Endothelial cell (in vitro differentiated cells): ENCODE results near the gene FANCE. TPM values are rescaled to one million over a fixed set of nuclear protein-coding genes. Genes with fewer than 3 reads are reported as not detected.

Experiments
- DNase-seq: peaks from one replicate; pipeline ENCODE4 v3.0.0; 2021; ENCODE audit warnings: low spot score
- H3K27ac Mint-ChIP-seq: one replicate; pipeline ENCODE4 v1.8.0; 2021; ENCODE audit warnings: mixed read lengths, inconsistent platforms; ENCODE audit not compliant: unreplicated experiment
- H3K27me3 Mint-ChIP-seq: one replicate; pipeline ENCODE4 v1.8.0; 2021; ENCODE audit warnings: mild to moderate bottlenecking, moderate library complexity, mixed read lengths, inconsistent platforms; ENCODE audit not compliant: unreplicated experiment
- H3K36me3 Mint-ChIP-seq: one replicate; pipeline ENCODE4 v1.8.0; 2021; ENCODE audit warnings: mild to moderate bottlenecking, low read depth, mixed read lengths, inconsistent platforms; ENCODE audit not compliant: unreplicated experiment
- H3K4me1 Mint-ChIP-seq: one replicate; pipeline ENCODE4 v1.8.0; 2021; ENCODE audit warnings: mild to moderate bottlenecking, mixed read lengths, inconsistent platforms; ENCODE audit not compliant: unreplicated experiment
- H3K4me3 Mint-ChIP-seq: one replicate; pipeline ENCODE4 v1.8.0; 2021; ENCODE audit warnings: mild to moderate bottlenecking, mixed read lengths, inconsistent platforms; ENCODE audit not compliant: unreplicated experiment
- H3K9me3 Mint-ChIP-seq: one replicate; pipeline ENCODE4 v1.8.0; 2021; ENCODE audit warnings: mixed read lengths, inconsistent platforms; ENCODE audit not compliant: unreplicated experiment
- CTCF ChIP-seq: fragments of 200-600 bp; sonication (generic); IDR thresholded peaks from one replicate; pipeline ENCODE4 v1.5.0; 2021; ENCODE audit warnings: antibody characterized with exemption; ENCODE audit not compliant: unreplicated experiment
- long read RNA-seq: library from polyadenylated mRNA; unstranded; transcript quantifications from one replicate; pipeline ENCODE4 v2.0.0, GENCODE V29; 2020; ENCODE audit not compliant: unreplicated experiment
- total RNA-seq: library from RNA; stranded (reverse); fragmentation: NEBNext Ultra II Directional; extraction: Animal tissue kit (Norgen Biotek cat#: 25700); gene quantifications from one replicate; pipeline ENCODE4 v1.2.1, GENCODE V29; 2021; ENCODE audit not compliant: unreplicated experiment

The FANCE gene, protein sequence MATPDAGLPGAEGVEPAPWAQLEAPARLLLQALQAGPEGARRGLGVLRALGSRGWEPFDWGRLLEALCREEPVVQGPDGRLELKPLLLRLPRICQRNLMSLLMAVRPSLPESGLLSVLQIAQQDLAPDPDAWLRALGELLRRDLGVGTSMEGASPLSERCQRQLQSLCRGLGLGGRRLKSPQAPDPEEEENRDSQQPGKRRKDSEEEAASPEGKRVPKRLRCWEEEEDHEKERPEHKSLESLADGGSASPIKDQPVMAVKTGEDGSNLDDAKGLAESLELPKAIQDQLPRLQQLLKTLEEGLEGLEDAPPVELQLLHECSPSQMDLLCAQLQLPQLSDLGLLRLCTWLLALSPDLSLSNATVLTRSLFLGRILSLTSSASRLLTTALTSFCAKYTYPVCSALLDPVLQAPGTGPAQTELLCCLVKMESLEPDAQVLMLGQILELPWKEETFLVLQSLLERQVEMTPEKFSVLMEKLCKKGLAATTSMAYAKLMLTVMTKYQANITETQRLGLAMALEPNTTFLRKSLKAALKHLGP
- total RNA-seq, result 21.8 TPM
- long read RNA-seq, partial matches to known transcripts, result 0 of 4 reads
- long read RNA-seq, other reads (novel, unspliced or antisense), result 1 of 4 reads

DNA sequence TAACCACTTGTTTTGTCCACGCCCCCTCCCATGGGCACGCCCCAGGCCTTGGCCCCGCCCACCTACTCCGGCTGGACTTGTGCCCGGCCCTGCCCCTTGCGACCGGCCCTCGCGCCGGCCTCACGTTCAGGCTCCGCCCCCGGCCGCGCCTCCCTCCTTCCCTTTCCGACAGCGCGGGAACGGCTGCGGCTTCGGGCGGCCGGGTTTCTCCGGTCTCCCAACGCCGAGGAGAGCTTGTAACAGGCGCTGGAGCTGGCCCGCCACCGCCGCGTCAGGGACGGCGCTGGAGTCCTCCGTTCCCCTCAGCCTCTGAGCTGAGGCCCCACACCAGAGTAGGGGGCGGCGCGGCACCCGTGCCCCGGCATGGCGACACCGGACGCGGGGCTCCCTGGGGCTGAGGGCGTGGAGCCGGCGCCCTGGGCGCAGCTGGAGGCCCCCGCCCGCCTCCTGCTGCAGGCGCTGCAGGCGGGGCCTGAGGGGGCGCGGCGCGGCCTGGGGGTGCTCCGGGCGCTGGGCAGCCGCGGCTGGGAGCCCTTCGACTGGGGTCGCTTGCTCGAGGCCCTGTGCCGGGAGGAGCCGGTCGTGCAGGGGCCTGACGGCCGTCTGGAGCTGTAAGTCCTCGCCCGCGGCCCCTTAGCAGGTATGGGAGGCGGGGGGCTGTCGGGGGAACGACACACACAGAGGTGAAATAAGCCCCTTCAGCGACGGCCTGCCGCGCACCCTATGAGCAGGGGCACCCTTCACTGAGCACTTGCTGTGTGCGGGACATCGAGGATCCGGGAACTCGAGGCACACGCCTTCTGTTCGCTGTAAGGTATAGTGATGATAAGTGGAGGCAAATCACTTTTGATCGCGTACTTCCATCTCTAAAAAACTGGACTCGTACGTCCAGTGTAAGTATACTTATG lies at the start of gene FANCE:
Gene FANCE (plus strand): TSS at position 156 of the 908 bp plus-strand sequence. CDS start 208 bp downstream, at position 364.
- Mint-ChIP-seq H3K36me3 (peaks cover 12% of the 10 kb centered on the region), H3K9me3 (no peaks in the 10 kb centered on the region), H3K4me1 (peaks cover 25% of the 10 kb centered on the region), H3K4me3 (peak within 1 kb of the TSS; percentile 90), H3K27me3 (peaks cover 2% of the 10 kb centered on the region), H3K27ac (peak within 1 kb of the TSS; percentile 62)
- peak; percentile 100 for DNase-seq
- TF ChIP-seq CTCF, result no peak

DNA sequence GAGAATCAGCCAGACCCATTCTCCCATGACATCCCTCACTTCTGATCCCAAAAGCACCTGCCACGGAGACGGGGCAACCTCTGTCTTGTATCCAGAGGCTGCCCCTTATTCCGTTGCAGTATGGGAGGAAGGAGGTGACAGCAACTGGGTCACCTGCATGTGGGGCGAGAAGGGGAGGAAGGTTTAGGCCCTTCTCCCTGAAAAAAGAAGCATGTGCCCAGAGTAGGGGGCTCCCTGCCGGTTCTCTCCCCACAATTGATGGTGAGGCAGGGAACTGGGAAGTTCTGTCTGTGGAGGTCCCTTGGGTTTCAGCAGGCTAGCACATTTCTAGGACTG lies 49.3 kb upstream of the FANCE start:
- no peaks in the 10 kb centered on the region for H3K9me3 Mint-ChIP-seq
- TF ChIP-seq CTCF, result no peak
- peaks cover 5% of the 10 kb centered on the region for H3K36me3 Mint-ChIP-seq
- no peak overlapping the region for H3K4me3 Mint-ChIP-seq
- H3K27ac Mint-ChIP-seq, result no peak overlapping the region
- peaks cover 2% of the 10 kb centered on the region for H3K4me1 Mint-ChIP-seq
- no peak for DNase-seq
- peaks cover 4% of the 10 kb centered on the region for H3K27me3 Mint-ChIP-seq

- Mint-ChIP-seq H3K27ac (no peak overlapping the region), H3K27me3 (peaks cover 4% of the 10 kb centered on the region), H3K4me1 (peaks cover 2% of the 10 kb centered on the region), H3K4me3 (no peak overlapping the region), H3K9me3 (no peaks in the 10 kb centered on the region), H3K36me3 (no peaks in the 10 kb centered on the region)
- no peak for DNase-seq
- TF ChIP-seq CTCF, result no peak
These were observed 48.3 kb upstream of the FANCE start for GRCh38 chr6:35403544-35404442.

DNA sequence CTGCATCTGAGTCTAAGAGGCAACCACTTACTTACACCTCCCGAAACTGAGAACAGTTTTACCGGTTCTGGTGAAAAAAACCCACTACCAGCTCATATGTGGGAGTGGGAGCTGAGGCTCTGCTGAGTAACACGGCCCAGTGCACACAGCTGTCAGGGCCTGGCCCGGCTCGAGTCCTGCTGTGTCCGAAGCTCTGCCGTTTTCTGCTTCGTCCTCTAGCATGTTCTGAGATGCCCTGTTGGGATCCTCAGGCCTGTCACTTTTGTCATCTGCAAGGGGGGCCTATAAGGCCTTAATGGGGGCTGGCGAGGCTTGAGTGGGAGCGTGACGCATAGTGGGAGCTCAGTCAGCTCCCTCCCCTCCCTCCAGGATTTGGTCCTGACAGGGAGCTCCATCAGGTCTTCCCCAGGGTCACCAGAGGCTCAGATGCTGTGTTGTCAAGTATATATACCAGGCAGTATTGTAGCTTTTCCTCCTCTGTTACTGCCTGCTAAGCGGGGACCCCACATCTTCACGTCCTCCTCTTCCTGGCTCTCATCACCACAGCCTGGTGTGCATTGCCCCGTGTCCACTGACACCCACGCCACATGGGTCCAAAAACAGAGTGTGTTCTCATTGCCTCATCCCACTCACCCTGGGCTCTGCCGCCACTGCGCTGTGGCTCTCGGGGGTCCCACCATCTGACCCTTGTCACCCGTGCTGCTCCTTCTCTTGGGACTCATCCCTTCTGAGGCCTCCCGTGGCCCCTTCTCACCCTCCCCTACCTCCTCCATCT lies 45.2 kb upstream of the FANCE start:
- no peak overlapping the region for H3K4me3 Mint-ChIP-seq
- H3K27me3 Mint-ChIP-seq, result peaks cover 7% of the 10 kb centered on the region
- peaks cover 17% of the 10 kb centered on the region for H3K36me3 Mint-ChIP-seq
- no peaks in the 10 kb centered on the region for H3K9me3 Mint-ChIP-seq
- no peak for DNase-seq
- no peak for TF ChIP-seq CTCF
- H3K27ac Mint-ChIP-seq, result no peak overlapping the region
- peaks cover 11% of the 10 kb centered on the region for H3K4me1 Mint-ChIP-seq
